ENCODE measurements around the gene EID3. TPM values are rescaled to one million over a fixed set of nuclear protein-coding genes. Genes with fewer than 3 reads are reported as not detected.
"Not testable (repeated sequence)": the region's sequence is repeated elsewhere in the genome, so short reads cannot be mapped to it uniquely, and the experiment has no call there.

The EID3 gene
- total RNA-seq, 1 donor from 2014 or later = 6.2 TPM

GRCh38 chr12:104328790-104329189 is 25.3 kb downstream of the EID3 start:
- ChIA-PET POLR2A (interaction anchor here (1.0 kb wide), 1 partner anchor 42 kb away, joined by 3 read pairs; no protein-coding TSS in a partner anchor), CTCF (no interaction called here)
- Mint-ChIP-seq H3K36me3 (ENCODE audit: low read depth) (peaks cover 60% of the 10 kb centered on the region), H3K27me3 (no peaks in the 10 kb centered on the region), H3K4me1 (no peaks in the 10 kb centered on the region), H3K4me3 (no peak overlapping the region), H3K9me3 (no peaks in the 10 kb centered on the region), H3K27ac (no peak overlapping the region)
- ATAC-seq (ENCODE audit: low read depth) (no peak), DNase-seq (no peak)
- intact Hi-C loops (cut with micrococcal nuclease) = loop anchor here (10.0 kb wide), 1 partner anchor 806 kb away; no protein-coding TSS in a partner anchor
- TF ChIP-seq, protein P1, sequence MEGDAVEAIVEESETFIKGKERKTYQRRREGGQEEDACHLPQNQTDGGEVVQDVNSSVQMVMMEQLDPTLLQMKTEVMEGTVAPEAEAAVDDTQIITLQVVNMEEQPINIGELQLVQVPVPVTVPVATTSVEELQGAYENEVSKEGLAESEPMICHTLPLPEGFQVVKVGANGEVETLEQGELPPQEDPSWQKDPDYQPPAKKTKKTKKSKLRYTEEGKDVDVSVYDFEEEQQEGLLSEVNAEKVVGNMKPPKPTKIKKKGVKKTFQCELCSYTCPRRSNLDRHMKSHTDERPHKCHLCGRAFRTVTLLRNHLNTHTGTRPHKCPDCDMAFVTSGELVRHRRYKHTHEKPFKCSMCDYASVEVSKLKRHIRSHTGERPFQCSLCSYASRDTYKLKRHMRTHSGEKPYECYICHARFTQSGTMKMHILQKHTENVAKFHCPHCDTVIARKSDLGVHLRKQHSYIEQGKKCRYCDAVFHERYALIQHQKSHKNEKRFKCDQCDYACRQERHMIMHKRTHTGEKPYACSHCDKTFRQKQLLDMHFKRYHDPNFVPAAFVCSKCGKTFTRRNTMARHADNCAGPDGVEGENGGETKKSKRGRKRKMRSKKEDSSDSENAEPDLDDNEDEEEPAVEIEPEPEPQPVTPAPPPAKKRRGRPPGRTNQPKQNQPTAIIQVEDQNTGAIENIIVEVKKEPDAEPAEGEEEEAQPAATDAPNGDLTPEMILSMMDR (IDR thresholded peaks at IDR 0.05) = no peak

- ATAC-seq (ENCODE audit: low read depth) (no peak), DNase-seq (no peak)
- no peaks in the 10 kb centered on the region for H3K4me1 Mint-ChIP-seq
- H3K9me3 Mint-ChIP-seq = no peaks in the 10 kb centered on the region
- TF ChIP-seq, protein P1 (IDR thresholded peaks at IDR 0.05) = no peak
- H3K36me3 Mint-ChIP-seq (ENCODE audit: low read depth) = peaks cover 61% of the 10 kb centered on the region
- no peak overlapping the region for H3K4me3 Mint-ChIP-seq
- intact Hi-C loops (cut with micrococcal nuclease) = loop anchor here (10.0 kb wide), 1 partner anchor 805 kb away; no protein-coding TSS in a partner anchor
- POLR2A ChIA-PET = no interaction called here
- H3K27ac Mint-ChIP-seq = no peak overlapping the region
- CTCF ChIA-PET = no interaction called here
- H3K27me3 Mint-ChIP-seq = no peaks in the 10 kb centered on the region
Observed at GRCh38 chr12:104329707-104330532, 26.4 kb downstream of the EID3 start.

GRCh38 chr12:104331376-104331775 is 27.8 kb downstream of the EID3 start:
- TF ChIP-seq, protein P1 (IDR thresholded peaks at IDR 0.05) = no peak
- Mint-ChIP-seq H3K4me3 (no peak overlapping the region), H3K27ac (no peak overlapping the region), H3K4me1 (no peaks in the 10 kb centered on the region), H3K27me3 (no peaks in the 10 kb centered on the region), H3K36me3 (ENCODE audit: low read depth) (peaks cover 57% of the 10 kb centered on the region), H3K9me3 (no peaks in the 10 kb centered on the region)
- ChIA-PET CTCF (no interaction called here), POLR2A (no interaction called here)
- DNase-seq (no peak), ATAC-seq (ENCODE audit: low read depth) (no peak)
- intact Hi-C loops (cut with micrococcal nuclease) = no loop called here

- H3K27me3 Mint-ChIP-seq; DNase-seq; H3K9me3 Mint-ChIP-seq; H3K4me3 Mint-ChIP-seq; ATAC-seq (ENCODE audit: low read depth); H3K27ac Mint-ChIP-seq; H3K4me1 Mint-ChIP-seq; POLR2A ChIA-PET; CTCF ChIA-PET; intact Hi-C loops (cut with micrococcal nuclease): not testable (repeated sequence)
- peaks cover 55% of the 10 kb centered on the region for H3K36me3 Mint-ChIP-seq (ENCODE audit: low read depth)
Observed at GRCh38 chr12:104332273-104332672, 28.7 kb downstream of the EID3 start.

DNA sequence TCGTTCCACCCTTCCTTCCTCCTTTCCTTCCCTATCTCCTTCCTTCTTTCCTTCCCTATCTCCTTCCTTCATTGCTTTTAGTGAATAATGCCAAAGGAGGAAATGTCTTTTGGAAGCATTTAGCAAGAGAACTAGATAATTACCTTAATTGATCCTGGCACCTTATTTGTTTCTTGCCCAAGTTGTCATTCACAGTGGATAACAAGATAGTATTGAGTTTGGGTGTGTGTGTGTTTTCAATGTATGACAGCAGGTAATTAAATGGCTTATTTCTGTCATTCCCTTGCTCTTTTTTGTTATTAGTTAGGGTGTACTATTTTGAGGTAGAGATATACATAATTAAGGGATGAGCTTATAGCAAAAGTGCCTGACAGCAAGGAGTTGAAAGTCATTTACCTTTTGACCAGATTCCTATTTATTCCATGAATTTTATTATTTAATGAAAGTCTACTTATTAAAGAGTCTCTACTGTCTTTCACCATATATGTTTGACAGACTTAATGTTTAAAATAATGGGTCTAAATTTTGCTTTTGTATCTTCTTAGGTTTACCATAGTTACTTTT is 30.2 kb downstream of the EID3 start:
- H3K36me3 Mint-ChIP-seq (ENCODE audit: low read depth) = peaks cover 53% of the 10 kb centered on the region

More for the DNA sequence above, 30.2 kb downstream of the EID3 start:
- no peak overlapping the region for H3K27ac Mint-ChIP-seq
- CTCF ChIA-PET = no interaction called here
- TF ChIP-seq, protein P1 (IDR thresholded peaks at IDR 0.05) = no peak
- no peak for DNase-seq
- intact Hi-C loops (cut with micrococcal nuclease) = no loop called here
- no peaks in the 10 kb centered on the region for H3K9me3 Mint-ChIP-seq
- no peaks in the 10 kb centered on the region for H3K4me1 Mint-ChIP-seq
- POLR2A ChIA-PET = no interaction called here
- no peak overlapping the region for H3K4me3 Mint-ChIP-seq
- ATAC-seq (ENCODE audit: low read depth) = no peak
- H3K27me3 Mint-ChIP-seq = no peaks in the 10 kb centered on the region

Measured in activated B cell treated with CpG ODN at 0.5 μM for 24 hours (primary cell).